Suprapubic skin (tissue), 3 donors: ENCODE results near the gene KHDC3L.

Experiments
- EP300 ChIP-seq: sonication (generic); formaldehyde crosslinking; IDR thresholded peaks from one replicate; pipeline ENCODE4 v1.6.1; 2017; ENCODE audit warnings: antibody characterized with exemption
- POLR2A ChIP-seq, 2 donors: fragments of 450-650 bp; IDR thresholded peaks; one replicate each; pipeline ENCODE4 v1.6.1; 2017; ENCODE audit warnings: antibody characterized with exemption in 2 of 2, mild to moderate bottlenecking in 2 of 2, moderate library complexity in 2 of 2
- TF ChIP-seq, protein P1 (sequence below), 2 donors: fragments of 200-600 bp in 1 of 2; fragments of 450-650 bp in 1 of 2; sonication (generic) in 1 of 2; IDR thresholded peaks; one replicate each; pipeline ENCODE4 v1.5.1; 2016 to 2019; ENCODE audit warnings: antibody characterized with exemption in 2 of 2, mild to moderate bottlenecking in 1 of 2, moderate library complexity in 1 of 2

DNA sequence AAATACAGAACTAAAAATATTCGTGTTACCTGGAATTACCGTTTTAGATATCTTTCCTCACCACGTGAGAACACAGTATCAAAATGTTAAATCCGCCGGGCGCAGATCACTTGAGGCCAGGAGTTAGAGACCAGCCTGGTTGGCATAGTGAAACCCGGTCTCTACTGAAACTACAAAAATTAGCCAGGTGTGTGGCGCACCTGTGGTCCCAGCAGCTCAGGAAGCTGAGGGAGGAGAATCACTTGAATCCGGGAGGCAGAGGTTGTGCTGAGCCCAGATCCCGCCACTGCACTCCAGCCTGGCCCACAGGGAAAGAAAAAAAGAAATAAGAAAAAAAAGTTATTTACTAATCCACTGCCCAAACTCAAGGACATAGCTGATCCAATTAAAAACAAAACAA is 27.4 kb downstream of the KHDC3L start:
- TF ChIP-seq EP300 (no peak), POLR2A (IDR thresholded peaks at IDR 0.05) (no peak)
- TF ChIP-seq, protein P1, sequence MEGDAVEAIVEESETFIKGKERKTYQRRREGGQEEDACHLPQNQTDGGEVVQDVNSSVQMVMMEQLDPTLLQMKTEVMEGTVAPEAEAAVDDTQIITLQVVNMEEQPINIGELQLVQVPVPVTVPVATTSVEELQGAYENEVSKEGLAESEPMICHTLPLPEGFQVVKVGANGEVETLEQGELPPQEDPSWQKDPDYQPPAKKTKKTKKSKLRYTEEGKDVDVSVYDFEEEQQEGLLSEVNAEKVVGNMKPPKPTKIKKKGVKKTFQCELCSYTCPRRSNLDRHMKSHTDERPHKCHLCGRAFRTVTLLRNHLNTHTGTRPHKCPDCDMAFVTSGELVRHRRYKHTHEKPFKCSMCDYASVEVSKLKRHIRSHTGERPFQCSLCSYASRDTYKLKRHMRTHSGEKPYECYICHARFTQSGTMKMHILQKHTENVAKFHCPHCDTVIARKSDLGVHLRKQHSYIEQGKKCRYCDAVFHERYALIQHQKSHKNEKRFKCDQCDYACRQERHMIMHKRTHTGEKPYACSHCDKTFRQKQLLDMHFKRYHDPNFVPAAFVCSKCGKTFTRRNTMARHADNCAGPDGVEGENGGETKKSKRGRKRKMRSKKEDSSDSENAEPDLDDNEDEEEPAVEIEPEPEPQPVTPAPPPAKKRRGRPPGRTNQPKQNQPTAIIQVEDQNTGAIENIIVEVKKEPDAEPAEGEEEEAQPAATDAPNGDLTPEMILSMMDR (IDR thresholded peaks at IDR 0.05), result no peak
